ENCODE data around the gene MTUS2.

MTUS2 gene

GRCh38 chr13:29024783-29025182, 204.6 kb downstream of the MTUS2 start:
- DNase-seq (ENCODE audit: low read depth) = no peak

GRCh38 chr13:29028868-29029267, 208.7 kb downstream of the MTUS2 start:
- DNase-seq (ENCODE audit: low read depth) = no peak

- no peak for DNase-seq (ENCODE audit: low read depth)
Measured at GRCh38 chr13:29038700-29039099, 218.6 kb downstream of the MTUS2 start.

GRCh38 chr13:29039212-29039611, 219.1 kb downstream of the MTUS2 start:
- DNase-seq (ENCODE audit: low read depth) = no peak

- no peak for DNase-seq (ENCODE audit: low read depth)
Measured at GRCh38 chr13:29046588-29046987, 226.4 kb downstream of the MTUS2 start.

GRCh38 chr13:29049524-29049923, 229.4 kb downstream of the MTUS2 start:
- no peak for DNase-seq (ENCODE audit: low read depth)

GRCh38 chr13:29050719-29051118, 230.6 kb downstream of the MTUS2 start:
- no peak for DNase-seq (ENCODE audit: low read depth)

- no peak for DNase-seq (ENCODE audit: low read depth)
Measured at GRCh38 chr13:29059800-29060199, 239.7 kb downstream of the MTUS2 start.

- DNase-seq (ENCODE audit: low read depth) = no peak
Measured at GRCh38 chr13:29065142-29065541, 245.0 kb downstream of the MTUS2 start.

- DNase-seq (ENCODE audit: low read depth) = no peak
Measured at GRCh38 chr13:29067306-29067945, 247.3 kb downstream of the MTUS2 start.

- DNase-seq (ENCODE audit: low read depth) = no peak
Measured at GRCh38 chr13:29073755-29074154, 253.6 kb downstream of the MTUS2 start.

- DNase-seq (ENCODE audit: low read depth) = no peak
Measured at GRCh38 chr13:29077051-29077813, 257.1 kb downstream of the MTUS2 start.

GRCh38 chr13:29081036-29081435, 260.9 kb downstream of the MTUS2 start:
- DNase-seq (ENCODE audit: low read depth) = peak; percentile 56

- no peak for DNase-seq (ENCODE audit: low read depth)
Measured at GRCh38 chr13:29081697-29082440, 261.7 kb downstream of the MTUS2 start.

GRCh38 chr13:29099781-29100406, 279.8 kb downstream of the MTUS2 start:
- DNase-seq (ENCODE audit: low read depth) = no peak

- no peak for DNase-seq (ENCODE audit: low read depth)
Measured at GRCh38 chr13:29100758-29101157, 280.6 kb downstream of the MTUS2 start.

GRCh38 chr13:29101409-29101808, 281.3 kb downstream of the MTUS2 start:
- DNase-seq (ENCODE audit: low read depth) = no peak

GRCh38 chr13:29101905-29102304, 281.8 kb downstream of the MTUS2 start:
- DNase-seq (ENCODE audit: low read depth) = no peak

GRCh38 chr13:29103065-29103800, 283.1 kb downstream of the MTUS2 start:
- peak; percentile 41 for DNase-seq (ENCODE audit: low read depth)

GRCh38 chr13:29104461-29104860, 284.3 kb downstream of the MTUS2 start:
- no peak for DNase-seq (ENCODE audit: low read depth)

- peak; percentile 22 for DNase-seq (ENCODE audit: low read depth)
Measured at GRCh38 chr13:29105779-29106178, 285.6 kb downstream of the MTUS2 start.

GRCh38 chr13:29106651-29107050, 286.5 kb downstream of the MTUS2 start:
- peak; percentile 38 for DNase-seq (ENCODE audit: low read depth)

Data from ELR (cell line).